ENCODE data around the gene UBAC1. TPM values are rescaled to one million over a fixed set of nuclear protein-coding genes. Genes with fewer than 3 reads are reported as not detected.
A peak's percentile ranks its signal among the peaks of the same experiment; 100 is the strongest.

Gene UBAC1
- total RNA-seq, 1 donor from 2014 or later, result 34.5 TPM

DNA sequence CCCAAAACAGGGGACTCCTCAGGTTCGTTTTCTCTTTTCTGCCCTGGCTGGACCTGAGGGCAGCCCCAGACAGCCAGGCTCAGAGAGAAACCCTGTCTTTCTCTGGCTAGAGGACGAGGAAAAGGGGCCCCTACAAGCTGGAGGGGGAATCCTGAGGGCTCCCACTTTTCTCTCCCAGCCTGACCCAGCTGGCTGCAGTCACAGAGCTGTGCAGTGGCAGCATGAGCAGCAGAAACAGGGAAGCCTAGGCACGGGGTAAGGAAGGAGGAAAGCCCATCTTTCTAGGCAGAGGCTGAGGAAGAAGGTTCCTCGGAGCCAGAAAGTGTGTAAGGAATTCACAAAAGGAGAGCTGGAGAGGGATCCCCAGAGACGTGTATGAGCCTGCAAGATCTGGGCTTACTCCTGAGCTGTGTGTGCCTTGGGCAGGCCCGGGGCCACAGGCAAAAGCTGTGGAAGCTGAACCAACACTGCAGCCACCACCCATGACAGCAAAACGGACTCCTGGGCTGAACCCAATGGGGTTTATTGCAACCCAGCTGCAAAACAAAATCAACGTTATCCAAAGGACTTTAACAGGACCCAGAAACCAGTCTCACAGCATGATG is 70.0 kb downstream of the UBAC1 start:
- H3K27me3 Mint-ChIP-seq, result no peaks in the 10 kb centered on the region
- H3K4me1 Mint-ChIP-seq (ENCODE audit: unreplicated experiment), result peaks cover 54% of the 10 kb centered on the region
- TF ChIP-seq, protein P1, sequence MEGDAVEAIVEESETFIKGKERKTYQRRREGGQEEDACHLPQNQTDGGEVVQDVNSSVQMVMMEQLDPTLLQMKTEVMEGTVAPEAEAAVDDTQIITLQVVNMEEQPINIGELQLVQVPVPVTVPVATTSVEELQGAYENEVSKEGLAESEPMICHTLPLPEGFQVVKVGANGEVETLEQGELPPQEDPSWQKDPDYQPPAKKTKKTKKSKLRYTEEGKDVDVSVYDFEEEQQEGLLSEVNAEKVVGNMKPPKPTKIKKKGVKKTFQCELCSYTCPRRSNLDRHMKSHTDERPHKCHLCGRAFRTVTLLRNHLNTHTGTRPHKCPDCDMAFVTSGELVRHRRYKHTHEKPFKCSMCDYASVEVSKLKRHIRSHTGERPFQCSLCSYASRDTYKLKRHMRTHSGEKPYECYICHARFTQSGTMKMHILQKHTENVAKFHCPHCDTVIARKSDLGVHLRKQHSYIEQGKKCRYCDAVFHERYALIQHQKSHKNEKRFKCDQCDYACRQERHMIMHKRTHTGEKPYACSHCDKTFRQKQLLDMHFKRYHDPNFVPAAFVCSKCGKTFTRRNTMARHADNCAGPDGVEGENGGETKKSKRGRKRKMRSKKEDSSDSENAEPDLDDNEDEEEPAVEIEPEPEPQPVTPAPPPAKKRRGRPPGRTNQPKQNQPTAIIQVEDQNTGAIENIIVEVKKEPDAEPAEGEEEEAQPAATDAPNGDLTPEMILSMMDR (conservative IDR thresholded peaks at IDR 0.05), result no peak
- H3K4me3 Mint-ChIP-seq, result no peak overlapping the region
- H3K27ac Mint-ChIP-seq, result no peak overlapping the region
- peaks cover 22% of the 10 kb centered on the region for H3K36me3 Mint-ChIP-seq
- H3K9me3 Mint-ChIP-seq, result peaks cover 4% of the 10 kb centered on the region
- no peak for DNase-seq (ENCODE audit: extremely low spot score, unreplicated experiment)

DNA sequence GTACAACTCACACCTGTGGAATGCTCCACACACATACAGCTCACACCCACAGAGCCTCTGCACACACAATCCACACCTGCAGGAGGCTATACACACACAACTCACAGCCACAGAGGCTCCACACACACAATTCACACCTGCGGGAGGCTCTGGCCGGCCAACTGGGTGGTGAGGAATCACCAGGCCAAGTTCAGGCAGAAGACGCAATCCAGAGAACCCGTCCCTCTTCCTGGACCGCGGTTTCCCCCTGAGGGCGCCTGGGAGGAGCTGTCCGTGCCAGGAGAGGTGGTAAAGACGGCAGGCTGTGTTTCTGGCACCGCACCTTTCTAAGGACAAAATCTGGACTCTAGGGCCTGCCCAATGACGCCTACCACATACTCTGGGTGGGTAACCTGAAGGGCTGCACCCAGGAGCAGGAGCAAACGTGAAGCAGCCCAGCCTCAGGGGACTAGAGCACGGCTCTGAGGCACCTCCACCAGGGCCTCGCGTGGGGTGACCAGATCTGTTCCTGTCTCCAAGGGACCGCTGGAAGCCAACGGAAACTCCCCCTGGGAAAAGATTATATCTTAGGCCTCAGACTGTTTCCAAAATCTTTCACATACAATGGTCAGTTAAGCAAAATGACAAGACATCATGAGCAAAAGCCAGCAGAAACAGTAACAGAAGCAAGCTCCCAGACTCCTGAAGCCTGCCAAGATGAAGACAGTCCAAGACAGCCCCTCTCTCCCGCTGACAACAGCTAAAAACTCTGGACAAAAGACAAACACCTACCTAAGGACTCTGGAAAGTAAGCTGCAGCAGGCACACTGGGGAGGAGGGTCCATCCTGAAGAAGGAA is 70.8 kb downstream of the UBAC1 start:
- DNase-seq (ENCODE audit: extremely low spot score, unreplicated experiment), result no peak
- Mint-ChIP-seq H3K4me3 (no peak overlapping the region), H3K4me1 (ENCODE audit: unreplicated experiment) (peaks cover 57% of the 10 kb centered on the region), H3K27ac (peak overlapping the region; percentile 47), H3K36me3 (peaks cover 20% of the 10 kb centered on the region), H3K9me3 (peaks cover 2% of the 10 kb centered on the region), H3K27me3 (no peaks in the 10 kb centered on the region)
- TF ChIP-seq, protein P1 (conservative IDR thresholded peaks at IDR 0.05), result no peak

DNA sequence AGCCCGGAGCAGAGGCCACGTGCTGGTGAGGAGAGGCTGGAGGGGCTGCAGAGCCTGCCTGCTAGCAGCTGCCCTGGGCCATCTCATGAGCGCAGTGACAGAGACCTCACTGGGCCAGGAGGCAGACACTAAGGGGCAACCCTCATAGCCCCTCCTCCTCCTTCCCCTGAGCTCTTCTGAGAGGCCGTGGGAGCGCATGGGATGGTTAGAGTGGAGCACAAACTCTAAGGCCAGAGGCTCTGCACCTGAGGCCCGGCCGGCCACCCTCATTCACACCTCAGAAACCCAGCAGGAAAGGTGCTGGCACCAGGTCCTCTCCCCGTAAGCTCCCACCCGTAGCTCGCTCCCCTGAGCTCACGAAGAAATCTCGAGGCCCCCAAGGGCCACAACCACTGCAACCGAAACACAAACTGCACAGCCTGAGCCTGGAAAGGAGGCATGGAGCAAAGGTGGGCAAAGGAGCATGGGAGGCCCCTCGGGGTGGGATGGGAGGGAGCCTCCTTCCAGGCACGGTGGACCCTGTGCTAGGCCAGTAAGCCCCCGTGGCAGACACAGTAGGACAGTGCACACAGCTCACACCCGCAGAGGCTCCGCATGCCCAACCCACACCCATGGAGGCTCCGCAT is 71.5 kb downstream of the UBAC1 start:
- Mint-ChIP-seq H3K4me1 (ENCODE audit: unreplicated experiment) (peaks cover 63% of the 10 kb centered on the region), H3K36me3 (peaks cover 13% of the 10 kb centered on the region), H3K4me3 (no peak overlapping the region), H3K27ac (peak overlapping the region; percentile 71), H3K9me3 (no peaks in the 10 kb centered on the region), H3K27me3 (no peaks in the 10 kb centered on the region)
- TF ChIP-seq, protein P1 (conservative IDR thresholded peaks at IDR 0.05), result no peak
- DNase-seq (ENCODE audit: extremely low spot score, unreplicated experiment), result no peak

DNA sequence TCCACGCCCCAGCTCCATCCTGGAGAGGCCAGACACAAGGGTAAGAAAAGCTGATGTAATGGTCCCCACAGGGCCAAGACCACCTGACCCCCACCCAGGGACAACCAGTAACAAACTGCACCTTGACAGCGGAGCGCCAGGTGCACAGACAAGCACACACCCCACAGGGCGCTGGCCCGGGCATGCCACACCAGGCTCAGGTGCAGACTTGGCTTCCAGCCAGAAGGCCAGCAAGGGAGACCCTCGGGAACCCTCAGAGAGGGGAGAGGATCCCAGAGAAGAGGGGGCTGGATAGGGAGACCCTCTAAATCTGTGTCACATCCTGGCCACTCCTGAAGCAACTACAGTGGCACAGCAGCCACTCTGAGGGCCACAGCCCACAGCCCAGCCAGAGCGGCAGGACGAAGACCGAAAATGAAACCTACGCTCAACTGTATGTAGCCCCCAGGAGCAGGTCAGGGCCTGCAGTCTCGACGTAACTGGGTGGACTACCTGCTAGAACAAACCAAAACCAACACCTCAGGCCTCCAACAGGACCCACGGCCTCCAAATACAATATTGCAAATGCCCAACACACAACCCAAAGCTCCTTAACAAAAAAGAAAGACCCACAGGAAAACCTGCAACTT is 72.3 kb downstream of the UBAC1 start:
- no peaks in the 10 kb centered on the region for H3K9me3 Mint-ChIP-seq
- peaks cover 70% of the 10 kb centered on the region for H3K4me1 Mint-ChIP-seq (ENCODE audit: unreplicated experiment)
- H3K27ac Mint-ChIP-seq, result peak overlapping the region; percentile 71
- no peak overlapping the region for H3K4me3 Mint-ChIP-seq
- no peaks in the 10 kb centered on the region for H3K27me3 Mint-ChIP-seq
- DNase-seq (ENCODE audit: extremely low spot score, unreplicated experiment), result no peak
- TF ChIP-seq, protein P1 (conservative IDR thresholded peaks at IDR 0.05), result no peak
- H3K36me3 Mint-ChIP-seq, result peaks cover 12% of the 10 kb centered on the region

DNA sequence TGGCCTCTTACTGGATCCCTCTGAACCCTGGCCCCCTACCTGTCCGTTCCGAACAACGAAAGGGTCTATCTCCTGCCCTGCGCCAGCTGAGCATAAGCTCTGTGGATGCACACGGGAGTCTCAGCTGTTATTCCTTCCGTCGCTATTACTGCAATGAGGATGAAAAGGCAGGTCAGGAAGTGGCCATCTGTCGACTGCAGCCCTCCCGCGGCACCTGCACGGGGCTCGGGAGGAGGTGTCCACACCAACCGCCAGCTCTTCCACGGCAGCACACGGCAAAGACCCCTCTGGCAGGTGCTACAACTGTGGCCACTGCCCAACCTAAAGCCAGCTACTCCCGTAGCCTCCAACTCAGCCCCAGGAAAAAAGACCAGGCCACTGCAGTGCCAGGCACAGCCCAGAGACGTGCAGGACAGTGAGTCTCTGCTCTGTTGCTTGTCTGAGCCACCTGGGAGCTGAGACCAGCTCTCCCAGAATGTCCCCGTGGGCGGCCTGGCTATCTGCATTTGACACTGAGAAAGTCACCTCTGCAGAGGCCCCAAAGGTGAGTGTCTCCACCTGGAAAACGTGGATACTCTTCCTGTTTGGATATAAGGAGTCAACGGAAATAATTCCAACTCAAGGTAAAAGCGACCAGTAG is 72.9 kb downstream of the UBAC1 start:
- DNase-seq (ENCODE audit: extremely low spot score, unreplicated experiment), result no peak
- Mint-ChIP-seq H3K36me3 (peaks cover 8% of the 10 kb centered on the region), H3K4me3 (no peak overlapping the region)

More for the DNA sequence above, 72.9 kb downstream of the UBAC1 start:
- Mint-ChIP-seq H3K27me3 (no peaks in the 10 kb centered on the region), H3K9me3 (no peaks in the 10 kb centered on the region), H3K27ac (no peak overlapping the region), H3K4me1 (ENCODE audit: unreplicated experiment) (peaks cover 71% of the 10 kb centered on the region)
- TF ChIP-seq, protein P1 (conservative IDR thresholded peaks at IDR 0.05), result no peak
